ENCODE results near the gene RPIA.
A peak's percentile ranks its signal among the peaks of the same experiment; 100 is the strongest.

RPIA gene

GRCh38 chr2:88686320-88686719, 5.2 kb upstream of the RPIA start:
- no peak for DNase-seq

GRCh38 chr2:88687384-88687783, 4.1 kb upstream of the RPIA start:
- no peak for DNase-seq

- DNase-seq, result peak in 1 of 2 experiments; percentile 24
Measured at GRCh38 chr2:88690591-88691338, 708 bp upstream of the RPIA start.

GRCh38 chr2:88692187-88692586, 714 bp downstream of the RPIA start:
- DNase-seq, result peak in 1 of 2 experiments; percentile 0

GRCh38 chr2:88693911-88694414, 2.5 kb downstream of the RPIA start:
- DNase-seq, result no peak

GRCh38 chr2:88696611-88697010, 5.1 kb downstream of the RPIA start:
- DNase-seq, result no peak

GRCh38 chr2:88697370-88698026, 6.0 kb downstream of the RPIA start:
- DNase-seq, result no peak

- DNase-seq, result no peak
Measured at GRCh38 chr2:88698027-88698413, 6.5 kb downstream of the RPIA start.

- DNase-seq, result no peak
Measured at GRCh38 chr2:88698498-88699233, 7.2 kb downstream of the RPIA start.

- DNase-seq, result no peak
Measured at GRCh38 chr2:88707003-88707402, 15.5 kb downstream of the RPIA start.

GRCh38 chr2:88709181-88709631, 17.7 kb downstream of the RPIA start:
- no peak for DNase-seq

GRCh38 chr2:88711289-88711688, 19.8 kb downstream of the RPIA start:
- DNase-seq, result no peak

GRCh38 chr2:88711897-88712296, 20.4 kb downstream of the RPIA start:
- no peak for DNase-seq

GRCh38 chr2:88713408-88713807, 21.9 kb downstream of the RPIA start:
- no peak for DNase-seq

GRCh38 chr2:88714667-88715066, 23.2 kb downstream of the RPIA start:
- DNase-seq, result no peak

GRCh38 chr2:88720399-88720798, 28.9 kb downstream of the RPIA start:
- no peak for DNase-seq

GRCh38 chr2:88721268-88721667, 29.8 kb downstream of the RPIA start:
- DNase-seq, result no peak

- DNase-seq, result no peak
Measured at GRCh38 chr2:88724643-88725332, 33.3 kb downstream of the RPIA start.

GRCh38 chr2:88729061-88729745, 37.7 kb downstream of the RPIA start:
- DNase-seq, result no peak

- DNase-seq, result no peak
Measured at GRCh38 chr2:88733155-88733902, 41.9 kb downstream of the RPIA start.

- DNase-seq, result no peak
Measured at GRCh38 chr2:88735133-88735532, 43.7 kb downstream of the RPIA start.

- DNase-seq, result no peak
Measured at GRCh38 chr2:88735853-88736252, 44.4 kb downstream of the RPIA start.
